ENCODE measurements around the gene TINCR. TPM values are rescaled to one million over a fixed set of nuclear protein-coding genes. Genes with fewer than 3 reads are reported as not detected.

The TINCR gene
- total and polyA plus RNA-seq, 2 of the 13 experiments (the other 11 are each of a cell fraction or from before 2014, with no cell fraction given) = 0.17 to 0.33 TPM

GRCh38 chr19:5600797-5601196 is 33.0 kb upstream of the TINCR start (continued):
- TF ChIP-seq ZHX2 (IDR thresholded peaks at IDR 0.05; ENCODE audit: low read depth) = no peak
- no peak for TF ChIP-seq ZHX2 (CRISPR knock-in tag; IDR thresholded peaks at IDR 0.05; ENCODE audit: borderline replicate concordance)
- TF ChIP-seq REPIN1 (CRISPR knock-in tag; IDR thresholded peaks at IDR 0.05; ENCODE audit: borderline replicate concordance, low read depth) = no peak
- TF ChIP-seq LRRFIP1 (CRISPR knock-in tag; conservative IDR thresholded peaks at IDR 0.05) = no peak
- no peak for TF ChIP-seq RBAK (CRISPR knock-in tag; IDR thresholded peaks at IDR 0.05)

All from HepG2 (cell line).